Mesothelial cell of epicardium (in vitro differentiated cells): ENCODE measurements around the gene EMC10. TPM values are rescaled to one million over a fixed set of nuclear protein-coding genes. Genes with fewer than 3 reads are reported as not detected.
A peak's percentile ranks its signal among the peaks of the same experiment; 100 is the strongest.

ENCODE experiments used
- DNase-seq, 2 experiments: peaks; one replicate each; pipeline ENCODE4 v3.0.0; 2021; ENCODE audit warnings: low spot score in 2 of 2; ENCODE audit not compliant: unreplicated experiment in 2 of 2
- H3K27ac Mint-ChIP-seq: 2 replicates; pipeline ENCODE4 v1.8.0; 2021; ENCODE audit warnings: mixed read lengths
- H3K27me3 Mint-ChIP-seq: 2 replicates; pipeline ENCODE4 v1.8.0; 2021; ENCODE audit warnings: low read depth, mixed read lengths
- H3K36me3 Mint-ChIP-seq: 2 replicates; pipeline ENCODE4 v1.8.0; 2021; ENCODE audit warnings: mixed read lengths
- H3K4me1 Mint-ChIP-seq: 2 replicates; pipeline ENCODE4 v1.8.0; 2021; ENCODE audit warnings: mixed read lengths
- H3K4me3 Mint-ChIP-seq: 2 replicates; pipeline ENCODE4 v1.8.0; 2021; ENCODE audit warnings: mild to moderate bottlenecking, moderate library complexity, mixed read lengths
- H3K9me3 Mint-ChIP-seq: 2 replicates; pipeline ENCODE4 v1.8.0; 2021; ENCODE audit warnings: mixed read lengths
- CTCF ChIP-seq: fragments of 200-600 bp; sonication (generic); IDR thresholded peaks from one replicate; pipeline ENCODE4 v1.5.0; 2021; ENCODE audit warnings: antibody characterized with exemption; ENCODE audit not compliant: unreplicated experiment
- total RNA-seq: library from RNA; stranded (reverse); gene quantifications from 3 replicates; pipeline ENCODE4 v1.2.1, GENCODE V29; 2021

The EMC10 gene
- total RNA-seq: 175 to 181 TPM (median 176 TPM) in 3 replicates

DNA sequence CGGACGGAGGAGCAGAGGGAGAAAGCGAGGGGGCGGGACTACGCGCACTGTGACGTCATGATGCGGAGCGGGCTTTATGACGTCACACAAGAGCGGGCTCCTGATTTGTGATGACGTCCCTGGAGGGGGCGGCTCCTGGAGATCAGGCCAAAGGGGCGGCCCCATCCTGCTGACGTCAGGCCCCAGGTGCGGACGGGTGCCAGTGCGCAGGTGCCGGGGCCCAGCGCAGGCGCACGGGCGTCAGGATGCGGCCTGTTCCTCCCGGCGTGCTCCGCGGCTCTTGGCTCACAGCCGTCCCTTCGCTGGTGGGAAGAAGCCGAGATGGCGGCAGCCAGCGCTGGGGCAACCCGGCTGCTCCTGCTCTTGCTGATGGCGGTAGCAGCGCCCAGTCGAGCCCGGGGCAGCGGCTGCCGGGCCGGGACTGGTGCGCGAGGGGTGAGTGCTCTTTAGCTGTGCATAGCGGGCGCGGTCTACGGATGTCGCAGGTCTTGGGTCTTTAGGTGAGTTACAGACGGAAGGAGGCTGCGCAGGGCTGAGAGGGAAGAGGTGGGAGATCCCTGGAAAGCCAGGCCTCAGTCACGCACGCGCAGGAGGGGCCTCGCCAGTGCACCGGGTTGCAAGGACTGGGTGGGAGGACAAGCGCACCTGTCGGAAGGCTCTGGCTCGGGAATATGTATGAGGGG lies at the start of gene EMC10, which contains the start of gene GARIN5A:
EMC10 (plus strand) TSS at position 284 of the 683 bp plus-strand sequence; CDS start at position 322, 38 bp downstream.
GARIN5A (minus strand) TSS at position 625 of the 683 bp plus-strand sequence; CDS start at position 165, 460 bp downstream.
- peak within 1 kb of the TSS; percentile 97 for H3K27ac Mint-ChIP-seq
- TF ChIP-seq CTCF: no peak
- no peaks in the 10 kb centered on the region for H3K27me3 Mint-ChIP-seq
- H3K4me3 Mint-ChIP-seq: peak within 1 kb of the TSS; percentile 91
- H3K36me3 Mint-ChIP-seq: peaks cover 23% of the 10 kb centered on the region
- DNase-seq: peak; percentile 92 to 97
- peaks cover 6% of the 10 kb centered on the region for H3K9me3 Mint-ChIP-seq
- H3K4me1 Mint-ChIP-seq: peaks cover 16% of the 10 kb centered on the region

GRCh38 chr19:50427318-50427925 lies 48.9 kb upstream of the EMC10 start:
- Mint-ChIP-seq H3K9me3 (no peaks in the 10 kb centered on the region), H3K4me1 (peaks cover 9% of the 10 kb centered on the region), H3K27ac (no peak overlapping the region), H3K36me3 (no peaks in the 10 kb centered on the region), H3K27me3 (peaks cover 29% of the 10 kb centered on the region), H3K4me3 (peak overlapping the region; percentile 43)
- no peak for TF ChIP-seq CTCF
- DNase-seq: no peak

- Mint-ChIP-seq H3K27ac (no peak overlapping the region), H3K27me3 (peaks cover 31% of the 10 kb centered on the region), H3K4me1 (peaks cover 13% of the 10 kb centered on the region), H3K9me3 (no peaks in the 10 kb centered on the region), H3K36me3 (no peaks in the 10 kb centered on the region), H3K4me3 (peak overlapping the region; percentile 43)
- DNase-seq: peak in 1 of 2 experiments; percentile 67
- no peak for TF ChIP-seq CTCF
Observed at GRCh38 chr19:50427997-50428425, 48.3 kb upstream of the EMC10 start.

- no peak for DNase-seq
- Mint-ChIP-seq H3K27ac (no peak overlapping the region), H3K9me3 (no peaks in the 10 kb centered on the region), H3K27me3 (peaks cover 35% of the 10 kb centered on the region), H3K36me3 (no peaks in the 10 kb centered on the region), H3K4me1 (peaks cover 15% of the 10 kb centered on the region), H3K4me3 (no peak overlapping the region)
- TF ChIP-seq CTCF: no peak
Observed at GRCh38 chr19:50428772-50429463, 47.4 kb upstream of the EMC10 start.

DNA sequence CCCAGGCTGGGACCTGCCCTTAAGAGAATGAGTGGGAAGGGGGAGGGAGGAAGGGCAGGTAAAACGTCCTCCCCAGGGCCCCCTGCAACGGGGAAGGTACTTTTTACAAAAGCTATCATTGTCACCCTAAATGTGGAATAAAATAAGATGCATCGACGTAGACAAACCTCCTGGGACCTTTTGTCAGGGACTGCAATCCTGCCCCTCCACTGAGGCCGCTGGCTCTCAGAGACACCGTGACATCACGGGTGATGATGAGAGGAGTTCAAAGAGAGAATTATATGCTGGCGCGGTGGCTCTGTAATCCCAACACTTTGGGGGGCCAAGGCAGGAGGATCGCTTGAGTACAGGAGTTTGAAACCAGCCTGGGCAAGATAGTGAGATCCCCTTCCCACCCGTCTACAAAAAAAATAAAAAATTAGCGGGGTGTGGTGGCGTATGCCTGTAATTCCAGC lies 45.4 kb upstream of the EMC10 start:
- Mint-ChIP-seq H3K4me1 (peaks cover 20% of the 10 kb centered on the region), H3K36me3 (no peaks in the 10 kb centered on the region), H3K27ac (no peak overlapping the region), H3K27me3 (peaks cover 42% of the 10 kb centered on the region), H3K9me3 (no peaks in the 10 kb centered on the region), H3K4me3 (peak overlapping the region; percentile 88)
- DNase-seq: no peak
- TF ChIP-seq CTCF: no peak
